ENCODE results near the gene SLC35A4.
"Not testable (repeated sequence)": the region's sequence is repeated elsewhere in the genome, so short reads cannot be mapped to it uniquely, and the experiment has no call there.

Gene SLC35A4

GRCh38 chr5:140557965-140558364, 6.7 kb upstream of the SLC35A4 start:
- no peak for DNase-seq (ENCODE audit: low spot score)

GRCh38 chr5:140558542-140558941, 6.1 kb upstream of the SLC35A4 start:
- DNase-seq (ENCODE audit: low spot score): no peak

GRCh38 chr5:140560227-140560626, 4.4 kb upstream of the SLC35A4 start:
- DNase-seq (ENCODE audit: low spot score): no peak

- DNase-seq (ENCODE audit: low spot score): no peak
These were observed 2.7 kb upstream of the SLC35A4 start for GRCh38 chr5:140561753-140562523.

- peak; percentile 28 for DNase-seq (ENCODE audit: low spot score)
These were observed 1.0 kb upstream of the SLC35A4 start for GRCh38 chr5:140563596-140563995.

- DNase-seq (ENCODE audit: low spot score): peak; percentile 69
These were observed 574 bp downstream of the SLC35A4 start for GRCh38 chr5:140565024-140565779.

- DNase-seq (ENCODE audit: low spot score): peak; percentile 32
These were observed 1.1 kb downstream of the SLC35A4 start for GRCh38 chr5:140565780-140566095.

GRCh38 chr5:140566665-140567064, 2.0 kb downstream of the SLC35A4 start:
- no peak for DNase-seq (ENCODE audit: low spot score)

GRCh38 chr5:140567136-140567818, 2.6 kb downstream of the SLC35A4 start:
- DNase-seq (ENCODE audit: low spot score): no peak

- no peak for DNase-seq (ENCODE audit: low spot score)
These were observed 3.2 kb downstream of the SLC35A4 start for GRCh38 chr5:140567871-140568270.

GRCh38 chr5:140568443-140569063, 3.9 kb downstream of the SLC35A4 start:
- no peak for DNase-seq (ENCODE audit: low spot score)

GRCh38 chr5:140569197-140569596, 4.6 kb downstream of the SLC35A4 start:
- no peak for DNase-seq (ENCODE audit: low spot score)

GRCh38 chr5:140570058-140570457, 5.4 kb downstream of the SLC35A4 start:
- DNase-seq (ENCODE audit: low spot score): no peak

- DNase-seq (ENCODE audit: low spot score): no peak
These were observed 5.9 kb downstream of the SLC35A4 start for GRCh38 chr5:140570488-140570887.

GRCh38 chr5:140571105-140571504, 6.5 kb downstream of the SLC35A4 start:
- no peak for DNase-seq (ENCODE audit: low spot score)

- no peak for DNase-seq (ENCODE audit: low spot score)
These were observed 9.1 kb downstream of the SLC35A4 start for GRCh38 chr5:140573683-140574082.

GRCh38 chr5:140574165-140574564, 9.5 kb downstream of the SLC35A4 start:
- no peak for DNase-seq (ENCODE audit: low spot score)

GRCh38 chr5:140575309-140575708, 10.7 kb downstream of the SLC35A4 start:
- no peak for DNase-seq (ENCODE audit: low spot score)

GRCh38 chr5:140576776-140577201, 12.2 kb downstream of the SLC35A4 start:
- DNase-seq (ENCODE audit: low spot score): no peak

- not testable (repeated sequence) for DNase-seq (ENCODE audit: low spot score)
These were observed 14.6 kb downstream of the SLC35A4 start for GRCh38 chr5:140579188-140579747.

GRCh38 chr5:140587495-140587894, 22.9 kb downstream of the SLC35A4 start:
- no peak for DNase-seq (ENCODE audit: low spot score)

Data from RKO (cell line).